Measurements from ENCODE around the gene EYA2. TPM values are rescaled to one million over a fixed set of nuclear protein-coding genes. Genes with fewer than 3 reads are reported as not detected.

EYA2 gene
- total RNA-seq, 2 donors from 2014 or later = 3.5 to 3.8 TPM

DNA sequence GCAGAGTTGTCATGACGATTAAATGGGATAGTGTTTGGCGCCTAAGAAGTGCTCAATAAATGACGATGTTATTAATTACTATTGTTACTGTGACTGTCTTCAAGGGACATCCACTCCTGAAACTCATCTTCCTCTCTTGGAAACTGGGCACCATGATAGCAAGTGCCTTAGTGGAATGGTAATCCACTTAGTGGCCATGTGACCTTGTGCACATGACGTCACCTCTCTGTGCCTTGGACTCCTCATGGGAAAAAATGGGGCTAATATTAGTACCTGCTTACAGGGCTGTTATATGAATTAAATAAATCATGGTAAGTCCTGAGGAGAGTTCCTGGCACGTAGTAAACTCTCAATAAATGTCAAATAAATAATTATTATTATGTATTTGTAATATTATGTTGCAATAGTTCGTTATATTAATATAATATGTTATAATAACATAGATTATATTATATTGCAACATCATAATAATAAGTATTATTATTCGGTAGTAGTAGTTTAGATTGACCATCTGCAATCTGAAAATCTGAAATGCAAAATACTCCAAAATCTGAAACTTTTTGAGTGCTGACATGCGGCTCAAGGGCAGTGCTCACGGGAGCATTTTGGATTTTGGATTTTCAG is 40.9 kb downstream of the EYA2 start:
- no peak for ATAC-seq (ENCODE audit: insufficient number of reproducible peaks, low FRiP score, low read depth)
- Histone ChIP-seq H3K4me3 (no peak overlapping the region), H3K27me3 (replicated peaks; ENCODE audit: insufficient read depth) (no peaks in the 10 kb centered on the region), H3K27ac (no peak overlapping the region), H3K4me1 (ENCODE audit: control insufficient read depth in 1 of 2, low read depth in 2 of 2) (peaks cover 0 to 20% of the 10 kb centered on the region in 2 donors), H3K9me3 (no peaks in the 10 kb centered on the region), H3K36me3 (no peaks in the 10 kb centered on the region)
- TF ChIP-seq, protein P1, sequence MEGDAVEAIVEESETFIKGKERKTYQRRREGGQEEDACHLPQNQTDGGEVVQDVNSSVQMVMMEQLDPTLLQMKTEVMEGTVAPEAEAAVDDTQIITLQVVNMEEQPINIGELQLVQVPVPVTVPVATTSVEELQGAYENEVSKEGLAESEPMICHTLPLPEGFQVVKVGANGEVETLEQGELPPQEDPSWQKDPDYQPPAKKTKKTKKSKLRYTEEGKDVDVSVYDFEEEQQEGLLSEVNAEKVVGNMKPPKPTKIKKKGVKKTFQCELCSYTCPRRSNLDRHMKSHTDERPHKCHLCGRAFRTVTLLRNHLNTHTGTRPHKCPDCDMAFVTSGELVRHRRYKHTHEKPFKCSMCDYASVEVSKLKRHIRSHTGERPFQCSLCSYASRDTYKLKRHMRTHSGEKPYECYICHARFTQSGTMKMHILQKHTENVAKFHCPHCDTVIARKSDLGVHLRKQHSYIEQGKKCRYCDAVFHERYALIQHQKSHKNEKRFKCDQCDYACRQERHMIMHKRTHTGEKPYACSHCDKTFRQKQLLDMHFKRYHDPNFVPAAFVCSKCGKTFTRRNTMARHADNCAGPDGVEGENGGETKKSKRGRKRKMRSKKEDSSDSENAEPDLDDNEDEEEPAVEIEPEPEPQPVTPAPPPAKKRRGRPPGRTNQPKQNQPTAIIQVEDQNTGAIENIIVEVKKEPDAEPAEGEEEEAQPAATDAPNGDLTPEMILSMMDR (IDR thresholded peaks at IDR 0.05) = no peak
- no peak for DNase-seq (ENCODE audit: low spot score)

DNA sequence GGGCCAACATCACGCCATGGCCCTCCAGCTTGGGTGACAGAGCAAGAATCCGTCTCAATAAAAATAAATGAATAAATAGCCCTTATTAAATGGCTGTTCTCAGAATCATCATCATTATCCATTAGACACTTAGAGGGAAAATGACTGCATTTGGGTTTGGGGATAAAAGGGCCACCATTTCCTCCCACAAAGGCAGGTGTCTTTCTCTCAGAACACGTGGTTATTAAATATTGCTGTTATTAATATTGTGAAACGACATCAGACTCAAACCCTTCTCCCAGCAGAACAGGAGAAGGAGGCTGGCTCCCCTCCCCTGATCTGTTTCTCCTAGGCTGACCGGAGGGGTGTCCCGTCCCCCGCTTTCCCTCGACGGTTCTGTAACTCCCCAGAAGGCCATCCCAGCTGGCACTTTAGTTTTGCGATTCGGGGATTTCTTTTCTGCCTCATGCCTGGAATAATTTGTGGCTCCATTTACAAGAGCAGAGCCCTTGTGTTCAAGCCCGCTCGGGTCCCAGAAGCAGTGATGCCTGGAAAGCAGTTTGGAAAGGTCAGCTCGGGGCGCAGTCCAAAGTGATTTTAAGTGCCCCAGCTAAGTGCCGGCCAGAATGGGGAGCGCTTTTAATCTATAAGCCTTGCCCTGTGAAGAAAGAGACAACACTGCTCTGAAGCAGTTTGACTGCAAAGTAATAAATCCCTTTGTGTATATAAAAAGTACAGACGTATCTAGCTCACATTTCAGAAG is 41.9 kb downstream of the EYA2 start:
- Histone ChIP-seq H3K27me3 (replicated peaks; ENCODE audit: insufficient read depth) (no peaks in the 10 kb centered on the region), H3K27ac (no peak overlapping the region), H3K4me1 (ENCODE audit: control insufficient read depth in 1 of 2, low read depth in 2 of 2) (peaks cover 0 to 9% of the 10 kb centered on the region in 2 donors), H3K4me3 (no peak overlapping the region), H3K9me3 (no peaks in the 10 kb centered on the region), H3K36me3 (no peaks in the 10 kb centered on the region)
- ATAC-seq (ENCODE audit: insufficient number of reproducible peaks, low FRiP score, low read depth) = no peak
- no peak for DNase-seq (ENCODE audit: low spot score)
- TF ChIP-seq, protein P1 (IDR thresholded peaks at IDR 0.05) = no peak

DNA sequence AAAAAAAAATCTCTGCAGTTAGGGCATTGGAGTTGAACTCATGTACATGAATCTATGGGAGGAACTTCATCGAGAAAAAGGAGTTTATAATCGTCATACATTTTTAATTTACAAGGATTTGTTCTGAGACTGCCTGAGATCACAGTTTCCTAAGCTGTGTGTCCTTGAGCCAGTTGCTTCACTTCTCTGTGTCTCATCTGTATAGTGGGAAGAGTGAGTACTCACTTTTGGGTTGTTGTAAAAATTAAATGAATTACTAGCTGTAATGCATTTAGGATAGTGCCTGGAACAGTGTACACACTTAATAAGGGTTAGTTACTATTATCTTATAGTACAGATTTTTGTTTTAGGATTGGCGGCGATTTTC is 42.5 kb downstream of the EYA2 start:
- H3K4me3 ChIP-seq = no peak overlapping the region
- no peaks in the 10 kb centered on the region for H3K9me3 ChIP-seq
- H3K36me3 ChIP-seq = no peaks in the 10 kb centered on the region
- H3K27me3 ChIP-seq (replicated peaks; ENCODE audit: insufficient read depth) = no peaks in the 10 kb centered on the region
- peaks cover 0 to 3% of the 10 kb centered on the region in 2 donors for H3K4me1 ChIP-seq (ENCODE audit: control insufficient read depth in 1 of 2, low read depth in 2 of 2)
- ATAC-seq (ENCODE audit: insufficient number of reproducible peaks, low FRiP score, low read depth) = no peak
- DNase-seq (ENCODE audit: low spot score) = no peak
- TF ChIP-seq, protein P1 (IDR thresholded peaks at IDR 0.05) = no peak
- no peak overlapping the region for H3K27ac ChIP-seq

DNA sequence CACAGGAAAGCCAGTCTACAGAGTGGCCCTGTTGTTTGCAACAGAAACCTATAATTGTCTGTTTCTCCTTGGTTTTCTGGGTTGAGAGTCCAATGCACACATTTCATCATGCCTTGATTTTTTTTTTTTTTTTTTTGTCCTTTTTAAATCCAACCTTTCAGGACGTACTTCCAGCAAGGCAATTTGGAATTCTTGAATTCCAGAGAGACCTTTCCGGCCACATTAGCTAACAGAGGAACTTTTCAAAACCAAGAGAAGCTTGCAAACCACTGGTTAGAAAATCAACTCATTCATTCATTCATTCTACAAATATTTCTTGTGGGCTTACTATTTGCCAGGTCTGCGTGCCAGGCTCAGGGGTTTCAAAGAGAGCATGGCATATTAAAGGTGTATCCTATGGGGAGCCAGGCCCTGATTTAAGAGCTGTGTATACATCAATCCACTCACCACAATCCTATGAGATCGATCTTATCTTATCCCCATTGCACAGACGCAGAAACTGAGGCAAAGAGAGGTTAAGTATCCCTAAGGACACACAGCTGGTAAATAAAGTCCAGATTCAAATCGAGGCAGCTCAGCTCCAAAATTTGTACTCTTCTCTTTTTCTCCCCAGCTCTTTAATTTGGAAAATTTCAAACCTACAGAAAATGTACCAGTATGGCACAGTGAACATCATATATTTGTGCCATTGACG is 43.0 kb downstream of the EYA2 start:
- H3K27me3 ChIP-seq (replicated peaks; ENCODE audit: insufficient read depth) = no peaks in the 10 kb centered on the region
- TF ChIP-seq, protein P1 (IDR thresholded peaks at IDR 0.05) = no peak
- H3K27ac ChIP-seq = no peak overlapping the region
- DNase-seq (ENCODE audit: low spot score) (no peak), ATAC-seq (ENCODE audit: insufficient number of reproducible peaks, low FRiP score, low read depth) (no peak)
- H3K9me3 ChIP-seq = no peaks in the 10 kb centered on the region
- H3K4me3 ChIP-seq = no peak overlapping the region
- H3K4me1 ChIP-seq (ENCODE audit: control insufficient read depth in 1 of 2, low read depth in 2 of 2) = no peaks in the 10 kb centered on the region
- H3K36me3 ChIP-seq = no peaks in the 10 kb centered on the region

GRCh38 chr20:46938434-46938833 is 43.8 kb downstream of the EYA2 start:
- no peaks in the 10 kb centered on the region for H3K27me3 ChIP-seq (replicated peaks; ENCODE audit: insufficient read depth)
- no peak for ATAC-seq (ENCODE audit: insufficient number of reproducible peaks, low FRiP score, low read depth)
- no peaks in the 10 kb centered on the region for H3K4me1 ChIP-seq (ENCODE audit: control insufficient read depth in 1 of 2, low read depth in 2 of 2)
- no peak overlapping the region for H3K4me3 ChIP-seq
- no peak for DNase-seq (ENCODE audit: low spot score)
- H3K9me3 ChIP-seq = no peaks in the 10 kb centered on the region
- no peak overlapping the region for H3K27ac ChIP-seq
- H3K36me3 ChIP-seq = no peaks in the 10 kb centered on the region
- TF ChIP-seq, protein P1 (IDR thresholded peaks at IDR 0.05) = no peak

Measured in thoracic aorta (tissue), 2 donors.